Bronchial epithelial cell (primary cell): ENCODE measurements around the gene RGS3. TPM values are rescaled to one million over a fixed set of nuclear protein-coding genes. Genes with fewer than 3 reads are reported as not detected.
A peak's percentile ranks its signal among the peaks of the same experiment; 100 is the strongest.

Experiments used
- DNase-seq: peaks from one replicate; pipeline ENCODE4 v3.0.0-alpha.2; 2010; ENCODE audit warnings: low read depth
- FAIRE-seq: peaks from 2 replicates; lab custom pipeline; 2011; peaks lifted over from hg19 to GRCh38; lab: Jason Lieb, UNC
- H3K27me3 ChIP-seq: 2 replicates; pipeline ENCODE4 v1.5.1; 2011; ENCODE audit warnings: low read length; ENCODE audit not compliant: control insufficient read depth, insufficient read depth
- H3K36me3 ChIP-seq: 2 replicates; pipeline ENCODE4 v1.5.1; 2011; ENCODE audit warnings: low read length; ENCODE audit not compliant: control insufficient read depth, insufficient read depth
- H3K4me3 ChIP-seq: 2 replicates; pipeline ENCODE4 v1.5.1; 2011; ENCODE audit warnings: mild to moderate bottlenecking, low read depth, low read length, control low read depth
- CTCF ChIP-seq: IDR thresholded peaks from 2 replicates; pipeline ENCODE4 v1.5.1; 2011; ENCODE audit warnings: mild to moderate bottlenecking, moderate library complexity, low read length, control low read depth, inconsistent platforms; ENCODE audit not compliant: insufficient read depth, severe bottlenecking
- total RNA-seq: library from RNA; depleted of rRNA; stranded (reverse); fragments of >200 nt; gene quantifications from 2 replicates; pipeline ENCODE4 v1.2.1, GENCODE V29; 2014

RGS3 gene
- total RNA-seq, 1 donor from 2014 or later = 22.1 TPM

DNA sequence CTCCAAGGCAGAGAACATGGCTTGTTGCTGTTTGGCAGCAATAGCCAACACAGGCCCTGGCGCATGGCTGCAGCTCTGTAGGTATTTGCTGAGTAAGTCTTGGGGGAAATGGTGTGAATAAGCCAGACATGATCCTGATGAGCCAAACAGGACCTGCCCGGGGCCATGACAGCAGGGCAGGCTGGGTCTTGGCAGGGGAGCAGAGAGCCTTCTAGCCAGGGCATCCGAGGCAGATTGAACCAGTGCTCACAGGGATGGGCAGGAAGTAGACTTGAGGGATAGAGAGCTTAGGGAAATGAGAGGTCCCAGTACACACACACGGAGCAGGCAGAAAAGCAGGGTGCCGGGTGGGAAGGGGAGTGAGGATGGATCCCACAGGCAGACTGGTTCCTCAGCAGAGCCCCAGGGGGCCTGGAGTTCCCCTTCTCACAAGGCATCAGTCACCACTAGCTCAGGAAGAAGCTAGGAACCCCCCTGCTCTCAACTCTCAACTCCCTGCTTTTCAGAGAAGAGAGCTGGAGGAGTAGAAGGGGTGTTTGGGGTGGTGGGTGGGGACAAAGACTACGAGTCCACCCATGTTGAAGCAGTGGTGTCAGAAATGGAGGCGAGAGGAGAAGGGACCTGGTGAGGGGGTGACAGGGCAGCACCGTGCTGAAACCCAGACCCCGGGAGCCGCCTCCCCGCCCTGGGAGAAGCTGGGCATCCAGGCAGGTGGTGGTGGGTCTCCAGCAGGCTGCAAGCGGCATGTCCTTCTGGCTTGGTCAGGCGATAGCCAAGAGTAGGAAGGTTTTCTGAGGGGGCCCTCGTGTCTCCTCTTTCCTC is 111.1 kb downstream of the RGS3 start:
- peak; percentile 94 for DNase-seq
- FAIRE-seq = peak; percentile 66
- H3K36me3 ChIP-seq = peaks cover 14% of the 10 kb centered on the region
- no peak for TF ChIP-seq CTCF
- no peak overlapping the region for H3K4me3 ChIP-seq
- no peaks in the 10 kb centered on the region for H3K27me3 ChIP-seq

- no peaks in the 10 kb centered on the region for H3K27me3 ChIP-seq
- H3K4me3 ChIP-seq = no peak overlapping the region
- no peak for TF ChIP-seq CTCF
- FAIRE-seq (no peak), DNase-seq (no peak)
- peaks cover 12% of the 10 kb centered on the region for H3K36me3 ChIP-seq
Observed at GRCh38 chr9:113577525-113578261, 114.2 kb downstream of the RGS3 start.

DNA sequence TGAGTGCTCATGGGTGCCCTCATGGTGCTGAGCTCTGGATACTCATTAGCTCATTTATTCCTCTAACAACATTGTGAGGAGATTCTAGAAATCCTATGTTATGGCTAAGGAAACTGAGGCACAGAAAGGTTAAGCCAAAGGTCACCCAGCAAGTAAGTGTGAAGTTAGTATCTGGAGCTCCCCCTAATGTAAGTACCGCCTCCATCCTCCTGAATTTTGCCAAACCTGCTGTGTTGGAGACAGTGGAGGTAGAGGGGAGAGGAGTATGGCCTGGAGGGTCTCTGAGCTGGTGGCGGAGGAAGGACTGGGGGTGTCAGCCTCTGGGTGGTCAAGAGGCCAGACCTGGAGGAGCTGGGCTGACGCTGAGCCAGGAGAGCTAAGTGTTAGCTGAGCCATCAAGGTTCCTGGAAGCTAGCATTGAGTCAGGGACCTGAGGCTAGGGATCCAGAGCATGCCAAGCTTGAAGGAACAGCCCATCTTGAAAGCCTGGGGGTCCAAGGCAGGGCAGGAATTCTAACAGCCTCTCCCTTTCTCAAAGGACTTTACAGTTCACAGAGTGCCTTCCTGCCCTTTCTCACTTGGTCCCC is 114.8 kb downstream of the RGS3 start:
- peak; percentile 54 for DNase-seq
- no peak for FAIRE-seq
- peaks cover 13% of the 10 kb centered on the region for H3K36me3 ChIP-seq
- H3K4me3 ChIP-seq = no peak overlapping the region
- no peaks in the 10 kb centered on the region for H3K27me3 ChIP-seq
- TF ChIP-seq CTCF = no peak

- peak; percentile 88 for FAIRE-seq
- peak; percentile 88 for DNase-seq
- H3K27me3 ChIP-seq = no peaks in the 10 kb centered on the region
- no peak overlapping the region for H3K4me3 ChIP-seq
- no peak for TF ChIP-seq CTCF
- H3K36me3 ChIP-seq = peaks cover 17% of the 10 kb centered on the region
Observed at GRCh38 chr9:113578882-113579282, 115.4 kb downstream of the RGS3 start.

DNA sequence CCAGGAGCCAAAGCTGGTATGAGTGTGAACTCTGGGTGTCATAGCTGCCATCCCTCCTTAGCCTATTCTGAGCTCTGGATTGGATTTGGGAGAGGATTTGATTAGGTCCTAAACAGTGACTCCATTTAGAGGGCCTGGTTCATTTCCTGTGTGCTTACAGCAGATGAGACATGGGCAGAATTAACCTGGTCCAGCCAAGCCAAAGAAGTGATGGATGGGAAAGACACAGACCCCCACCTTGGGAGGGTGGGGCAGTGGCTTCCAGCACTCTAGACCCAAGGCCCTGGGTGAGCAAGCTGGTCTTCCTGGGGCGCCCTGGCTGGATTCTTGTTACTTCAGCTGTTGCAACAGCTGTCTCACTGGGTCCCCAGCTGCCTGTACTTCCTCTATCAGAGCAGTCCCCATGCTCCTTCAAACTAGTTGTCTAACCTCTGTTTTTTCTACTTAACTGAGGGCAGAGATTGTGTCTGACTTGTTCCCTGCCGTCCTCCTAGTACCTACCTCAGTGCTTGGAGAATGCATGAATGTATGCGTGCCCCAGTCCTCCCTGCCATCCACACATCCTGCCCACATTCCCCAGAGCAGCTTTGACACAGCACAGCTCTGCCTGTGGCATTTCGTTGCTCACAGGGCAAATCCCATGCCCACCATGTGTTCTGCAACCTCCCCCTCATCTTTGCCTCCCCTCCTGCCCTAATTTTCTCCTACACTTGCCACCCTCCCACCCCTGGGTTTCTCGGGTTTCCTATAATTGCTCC is 115.9 kb downstream of the RGS3 start:
- no peak for TF ChIP-seq CTCF
- Histone ChIP-seq H3K27me3 (no peaks in the 10 kb centered on the region), H3K36me3 (peaks cover 23% of the 10 kb centered on the region), H3K4me3 (no peak overlapping the region)
- no peak for DNase-seq
- FAIRE-seq = no peak
